ENCODE data around the gene SELENOH.

Gene SELENOH

GRCh38 chr11:57758174-57758573 lies 16.9 kb downstream of the SELENOH start (continued):
- TF ChIP-seq REST (tag by site-specific recombination; IDR thresholded peaks at IDR 0.05) (no peak), KLF9 (tag by site-specific recombination; IDR thresholded peaks at IDR 0.05; ENCODE audit: low read depth) (no peak), ZNF324 (tag by site-specific recombination; IDR thresholded peaks at IDR 0.05) (no peak), ZNF37A (tag by site-specific recombination; IDR thresholded peaks at IDR 0.05) (no peak), ZBTB1 (tag by site-specific recombination; IDR thresholded peaks at IDR 0.05) (no peak), ZNF24 (tag by site-specific recombination; IDR thresholded peaks at IDR 0.05) (no peak), KLF10 (tag by site-specific recombination; IDR thresholded peaks at IDR 0.05) (no peak), ZFP41 (tag by site-specific recombination; IDR thresholded peaks at IDR 0.05; ENCODE audit: borderline replicate concordance) (no peak), ZNF223 (tag by site-specific recombination; IDR thresholded peaks at IDR 0.05) (no peak)

GRCh38 chr11:57761301-57762234 lies 20.3 kb downstream of the SELENOH start, which contains the start of gene CTNND1:
Gene CTNND1, plus strand, starts transcription at chr11:57761802. Its CDS starts 29,677 bp downstream, at chr11:57791479.
- H3K9me3 ChIP-seq (ENCODE audit: control insufficient read depth, insufficient read depth, low read depth, low read length), result no peaks in the 10 kb centered on the region
- ChIA-PET CTCF (interaction anchor here (0.6 to 10.5 kb wide), 11 partner anchors 10 to 1908 kb away, joined by 3 to 151 read pairs (median 4); partner anchors contain the start of genes BTBD18 and DTX4), POLR2A (interaction anchor here (0.6 to 4.8 kb wide), 16 partner anchors 12 to 197 kb away, joined by 3 to 50 read pairs (median 5); partner anchors contain the start of genes MED19, SELENOH and TMX2)
- no peaks in the 10 kb centered on the region for H3K36me3 ChIP-seq (ENCODE audit: control insufficient read depth in 2 of 2, insufficient read depth in 1 of 2, low read length in 2 of 2)
- H3K4me1 ChIP-seq (ENCODE audit: control insufficient read depth, insufficient read depth, low read length), result peaks cover 8% of the 10 kb centered on the region; the same call in 1 of the 2 replicates
- H3K4me3 ChIP-seq (ENCODE audit: low read depth, low read length), result peak within 1 kb of the TSS; percentile 50
- peak within 1 kb of the TSS; percentile 86 for H3K27ac ChIP-seq (ENCODE audit: extremely low read depth, low read depth, low read length)
- peak; percentile 78 for TF ChIP-seq ZNF362 (tag by site-specific recombination; IDR thresholded peaks at IDR 0.05)
- no peak for TF ChIP-seq KLF8 (tag by site-specific recombination; IDR thresholded peaks at IDR 0.05)
- TF ChIP-seq PRDM10 (tag by site-specific recombination; IDR thresholded peaks at IDR 0.05), result peak; percentile 77
- no peak for TF ChIP-seq ZNF157 (tag by site-specific recombination; IDR thresholded peaks at IDR 0.05)
- peak; percentile 45 for TF ChIP-seq SP2 (tag by site-specific recombination; IDR thresholded peaks at IDR 0.05)
- no peak for TF ChIP-seq ZBTB21 (tag by site-specific recombination; IDR thresholded peaks at IDR 0.05)
- no peak for TF ChIP-seq ZNF830 (tag by site-specific recombination; IDR thresholded peaks at IDR 0.05; ENCODE audit: low read depth)
- 0 out of 2 replicates have a peak, but pooled peaks have one; percentile 25 for TF ChIP-seq ZNF76 (tag by site-specific recombination; IDR thresholded peaks at IDR 0.05; ENCODE audit: borderline replicate concordance, low read depth)
- TF ChIP-seq ZNF600 (tag by site-specific recombination; IDR thresholded peaks at IDR 0.05), result peak; percentile 66
- TF ChIP-seq ZNF335 (tag by site-specific recombination; conservative IDR thresholded peaks at IDR 0.05), result 0 out of 2 replicates have a peak, but pooled peaks have one; percentile 22
- peak; percentile 28; the same call in 1 of the 2 replicates for TF ChIP-seq ZXDB (tag by site-specific recombination; IDR thresholded peaks at IDR 0.05)
- no peak for TF ChIP-seq ZNF449 (tag by site-specific recombination; IDR thresholded peaks at IDR 0.05)
- TF ChIP-seq ZNF16 (tag by site-specific recombination; IDR thresholded peaks at IDR 0.05; ENCODE audit: low read depth), result no peak
- TF ChIP-seq SP7 (tag by site-specific recombination; IDR thresholded peaks at IDR 0.05), result peak; percentile 32; the same call in 1 of the 2 replicates
- TF ChIP-seq ZNF24 (tag by site-specific recombination; IDR thresholded peaks at IDR 0.05), result no peak
- TF ChIP-seq ZNF544 (tag by site-specific recombination; IDR thresholded peaks at IDR 0.05), result no peak
- 0 out of 2 replicates have a peak, but pooled peaks have one; percentile 51 for TF ChIP-seq ZNF501 (tag by site-specific recombination; IDR thresholded peaks at IDR 0.05)
- no peak for TF ChIP-seq ZNF311 (tag by site-specific recombination; IDR thresholded peaks at IDR 0.05; ENCODE audit: borderline replicate concordance)

Measured in HEK293 (cell line).